Stimulated activated effector memory CD8-positive, alpha-beta T cell treated with anti-CD3 and anti-CD28 coated beads, Interleukin-12 subunit alpha, Interleukin-12 subunit beta, amount 100 ng/mL, for 72 hours (primary cell): Measurements from ENCODE around the gene MRS2.
A peak's percentile ranks its signal among the peaks of the same experiment; 100 is the strongest.
"Not testable (repeated sequence)": the region's sequence is repeated elsewhere in the genome, so short reads cannot be mapped to it uniquely, and the experiment has no call there.

Experiments used
- ATAC-seq: fragments of 150-1000 bp; cut with Tn5 transposase; 2 replicates; pipeline ENCODE4 v1.10.0; 2021
- DNase-seq, 2 donors: peaks; one replicate each; pipeline ENCODE4 v3.0.0; 2021 to 2022; ENCODE audit warnings: low spot score in 2 of 2
- H3K27ac Mint-ChIP-seq: one replicate; pipeline ENCODE4 v1.8.0; 2022; ENCODE audit warnings: mild to moderate bottlenecking, mixed read lengths
- H3K36me3 Mint-ChIP-seq: one replicate; pipeline ENCODE4 v1.8.0; 2022; ENCODE audit warnings: mild to moderate bottlenecking, mixed read lengths
- H3K4me1 Mint-ChIP-seq: one replicate; pipeline ENCODE4 v1.8.0; 2022; ENCODE audit warnings: mixed read lengths
- H3K4me3 Mint-ChIP-seq: one replicate; pipeline ENCODE4 v1.8.0; 2022; ENCODE audit warnings: mild to moderate bottlenecking, mixed read lengths
- H3K9me3 Mint-ChIP-seq: one replicate; pipeline ENCODE4 v1.8.0; 2022; ENCODE audit warnings: mixed read lengths

MRS2 gene

DNA sequence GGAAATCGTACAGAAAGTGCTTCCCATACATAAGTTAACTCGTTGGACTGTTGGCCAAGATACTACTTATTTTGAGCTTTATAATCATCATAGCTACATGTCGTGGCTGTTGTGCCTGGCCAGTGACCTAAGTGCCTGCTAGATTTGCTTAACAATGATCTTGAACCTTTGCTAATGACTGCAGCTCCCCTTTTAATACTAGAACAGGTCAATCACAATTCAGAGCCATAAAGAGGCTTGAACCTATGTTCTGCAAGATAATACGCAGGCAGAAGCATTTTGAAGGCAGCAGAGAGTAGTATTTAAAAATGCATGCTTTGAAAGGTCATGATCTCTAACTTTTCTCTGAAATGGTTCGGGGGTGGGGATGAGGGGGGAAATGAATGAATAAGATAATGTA lies 2.5 kb downstream of the MRS2 start:
- Mint-ChIP-seq H3K4me1 (peaks cover 13% of the 10 kb centered on the region), H3K9me3 (no peaks in the 10 kb centered on the region), H3K27ac (no peak overlapping the region), H3K4me3 (no peak overlapping the region), H3K36me3 (peaks cover 53% of the 10 kb centered on the region)
- no peak for ATAC-seq
- DNase-seq = no peak

DNA sequence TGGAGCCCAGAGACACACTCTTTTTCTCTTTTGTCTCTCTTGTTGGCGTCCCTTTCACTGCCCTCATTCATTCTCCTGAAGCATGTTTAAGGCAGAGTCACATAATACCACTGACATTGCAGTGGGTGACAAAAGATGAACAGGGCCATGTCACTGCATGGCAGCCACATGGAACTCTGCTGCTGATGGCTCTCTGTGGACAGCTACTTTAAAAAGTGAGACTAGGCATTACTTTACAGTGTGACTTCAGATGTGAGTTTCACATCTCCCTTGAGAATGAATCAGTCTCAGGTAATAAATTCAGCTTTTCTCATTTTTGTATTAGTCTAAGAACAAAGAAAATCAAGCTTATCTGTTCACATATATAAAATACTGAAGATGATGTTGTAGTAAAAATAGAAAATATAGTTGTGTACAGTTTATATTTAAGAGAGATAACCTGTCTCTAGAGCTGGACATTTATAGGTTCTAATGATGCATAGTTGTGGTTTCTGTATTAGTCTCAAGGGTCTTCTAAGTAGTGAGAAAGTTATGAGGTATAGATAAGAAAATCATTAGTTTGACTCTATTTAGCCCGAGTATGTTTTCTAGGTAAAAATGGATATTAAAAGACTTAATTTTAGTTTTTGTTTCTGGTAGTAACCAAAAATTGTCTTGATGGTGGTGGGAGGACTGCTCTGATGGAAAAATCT lies 6.1 kb downstream of the MRS2 start:
- DNase-seq (no peak), ATAC-seq (no peak)
- H3K36me3 Mint-ChIP-seq = peaks cover 89% of the 10 kb centered on the region
- peaks cover 2% of the 10 kb centered on the region for H3K4me1 Mint-ChIP-seq
- H3K4me3 Mint-ChIP-seq = no peak overlapping the region
- no peak overlapping the region for H3K27ac Mint-ChIP-seq
- H3K9me3 Mint-ChIP-seq = no peaks in the 10 kb centered on the region

DNA sequence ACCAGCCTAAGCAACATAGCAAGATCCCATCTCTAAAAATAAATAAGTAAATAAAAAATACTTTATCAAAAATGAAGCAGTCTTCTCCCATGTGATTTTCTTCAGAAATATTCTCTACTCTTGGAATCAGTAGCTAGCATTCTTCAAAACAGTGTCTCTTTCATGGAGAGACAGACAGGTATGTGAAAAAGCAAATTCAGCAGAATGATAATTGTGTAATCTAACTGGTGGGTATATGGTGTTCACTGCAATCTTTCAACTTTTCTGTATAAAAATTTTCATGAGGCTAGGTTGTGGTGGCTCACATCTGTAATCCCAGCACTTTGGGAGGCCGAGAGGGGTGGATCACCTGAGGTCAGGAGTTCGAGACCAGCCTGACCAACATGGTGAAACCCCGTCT lies 7.9 kb downstream of the MRS2 start:
- no peak for ATAC-seq
- Mint-ChIP-seq H3K27ac (no peak overlapping the region), H3K4me3 (no peak overlapping the region), H3K4me1 (no peaks in the 10 kb centered on the region), H3K9me3 (no peaks in the 10 kb centered on the region), H3K36me3 (peaks cover 100% of the 10 kb centered on the region)
- no peak for DNase-seq

DNA sequence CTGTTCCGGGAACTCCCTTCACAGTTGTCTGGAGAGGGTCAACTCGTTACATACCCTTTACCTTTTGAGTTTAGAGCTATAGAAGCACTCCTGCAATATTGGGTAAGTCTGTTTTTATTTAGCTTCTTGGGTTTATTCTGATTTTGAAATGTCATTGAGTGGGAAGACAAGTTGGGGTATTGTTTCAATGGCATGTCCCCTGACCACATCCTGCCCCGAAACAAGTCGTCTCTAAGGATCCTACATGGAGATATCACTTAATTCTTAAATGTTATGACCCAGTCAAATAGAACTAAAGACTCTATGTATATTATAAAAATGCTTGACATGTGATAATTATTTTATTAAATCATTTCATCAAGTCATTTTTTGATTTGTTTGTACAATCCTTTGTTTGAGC lies 9.6 kb downstream of the MRS2 start:
- Mint-ChIP-seq H3K27ac (peak overlapping the region; percentile 10), H3K9me3 (no peaks in the 10 kb centered on the region), H3K4me1 (no peaks in the 10 kb centered on the region), H3K4me3 (no peak overlapping the region), H3K36me3 (peaks cover 100% of the 10 kb centered on the region)
- ATAC-seq (no peak), DNase-seq (no peak)

DNA sequence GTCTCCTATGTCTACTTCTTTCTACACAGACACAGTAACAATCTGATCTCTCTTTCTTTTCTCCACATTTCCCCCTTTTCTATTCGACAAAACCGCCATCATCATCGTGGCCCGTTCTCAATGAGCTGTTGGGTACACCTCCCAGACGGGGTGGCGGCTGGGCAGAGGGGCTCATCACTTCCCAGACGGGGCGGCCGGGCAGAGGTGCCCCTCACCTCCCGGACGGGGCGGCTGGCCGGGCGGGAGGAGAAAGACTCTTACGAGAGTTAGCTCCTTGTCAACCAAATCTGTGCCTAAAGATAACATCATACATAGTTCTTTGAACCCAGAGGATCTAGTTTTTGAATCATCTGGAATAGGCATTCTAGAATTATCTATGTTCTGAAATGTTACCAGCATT lies 11.8 kb downstream of the MRS2 start:
- H3K27ac Mint-ChIP-seq, ATAC-seq, H3K4me1 Mint-ChIP-seq, H3K4me3 Mint-ChIP-seq, H3K9me3 Mint-ChIP-seq, DNase-seq: not testable (repeated sequence)
- H3K36me3 Mint-ChIP-seq = peaks cover 100% of the 10 kb centered on the region

DNA sequence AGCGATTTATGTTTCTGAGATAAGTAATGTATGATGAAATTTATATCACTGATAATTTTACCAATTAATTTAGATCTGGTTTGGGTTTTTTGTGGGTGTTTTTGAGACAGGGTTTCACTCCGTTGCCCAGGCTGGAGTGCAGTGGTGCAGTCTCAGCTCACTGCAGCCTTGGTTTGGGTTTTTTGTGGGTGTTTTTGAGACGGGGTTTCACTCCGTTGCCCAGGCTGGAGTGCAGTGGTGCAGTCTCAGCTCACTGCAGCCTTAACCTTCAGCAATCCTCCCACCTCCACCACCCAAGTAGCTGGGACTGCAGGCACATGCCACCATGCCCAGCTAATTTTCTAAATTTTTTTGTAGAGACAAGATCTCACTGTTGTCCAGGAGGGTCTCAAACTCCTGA lies 13.0 kb downstream of the MRS2 start:
- H3K27ac Mint-ChIP-seq = no peak overlapping the region
- no peak overlapping the region for H3K4me3 Mint-ChIP-seq
- peaks cover 100% of the 10 kb centered on the region for H3K36me3 Mint-ChIP-seq
- no peaks in the 10 kb centered on the region for H3K4me1 Mint-ChIP-seq
- H3K9me3 Mint-ChIP-seq = no peaks in the 10 kb centered on the region
- no peak for ATAC-seq
- no peak for DNase-seq

DNA sequence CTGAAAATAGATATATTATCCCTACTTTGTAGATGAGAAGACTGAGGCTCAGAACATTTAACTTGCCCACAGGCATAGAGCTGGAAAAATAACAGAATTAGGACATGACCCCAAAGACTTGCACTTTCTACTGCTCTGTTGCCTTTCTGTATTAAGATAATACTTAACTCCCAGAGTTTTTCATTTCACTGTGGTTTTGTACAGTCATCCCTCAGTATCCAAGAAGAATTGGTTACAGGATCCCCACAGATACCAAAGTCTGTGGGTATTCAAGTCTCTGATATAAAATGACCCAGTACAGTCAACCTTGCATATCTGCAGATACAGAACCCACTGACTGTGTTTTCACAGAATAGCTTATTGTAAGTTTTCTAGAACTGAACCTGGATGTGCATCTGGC lies 16.8 kb downstream of the MRS2 start:
- Mint-ChIP-seq H3K4me3 (no peak overlapping the region), H3K36me3 (peaks cover 99% of the 10 kb centered on the region), H3K4me1 (no peaks in the 10 kb centered on the region), H3K27ac (no peak overlapping the region), H3K9me3 (no peaks in the 10 kb centered on the region)
- ATAC-seq = no peak
- DNase-seq = no peak

DNA sequence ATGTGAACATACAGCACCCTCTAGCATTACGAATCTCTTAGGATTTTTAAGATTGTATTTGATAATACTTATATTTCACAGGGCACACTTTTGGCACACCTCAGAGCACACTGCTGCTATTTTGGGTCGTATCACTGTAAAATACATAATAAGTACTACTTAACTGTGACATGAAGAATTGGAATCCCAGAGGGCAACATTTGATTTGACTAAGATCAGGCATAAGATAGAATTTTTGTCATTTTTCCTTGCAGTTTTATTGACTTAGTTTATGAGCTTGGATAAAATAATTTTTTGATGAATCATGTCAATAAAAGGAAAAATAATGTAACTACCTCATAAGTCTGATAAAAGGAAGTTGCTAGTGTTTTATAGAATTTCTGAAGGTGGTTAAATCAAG lies 22.4 kb downstream of the MRS2 start:
- Mint-ChIP-seq H3K4me3 (no peak overlapping the region), H3K27ac (no peak overlapping the region), H3K4me1 (no peaks in the 10 kb centered on the region), H3K36me3 (peaks cover 66% of the 10 kb centered on the region), H3K9me3 (no peaks in the 10 kb centered on the region)
- DNase-seq (no peak), ATAC-seq (no peak)

DNA sequence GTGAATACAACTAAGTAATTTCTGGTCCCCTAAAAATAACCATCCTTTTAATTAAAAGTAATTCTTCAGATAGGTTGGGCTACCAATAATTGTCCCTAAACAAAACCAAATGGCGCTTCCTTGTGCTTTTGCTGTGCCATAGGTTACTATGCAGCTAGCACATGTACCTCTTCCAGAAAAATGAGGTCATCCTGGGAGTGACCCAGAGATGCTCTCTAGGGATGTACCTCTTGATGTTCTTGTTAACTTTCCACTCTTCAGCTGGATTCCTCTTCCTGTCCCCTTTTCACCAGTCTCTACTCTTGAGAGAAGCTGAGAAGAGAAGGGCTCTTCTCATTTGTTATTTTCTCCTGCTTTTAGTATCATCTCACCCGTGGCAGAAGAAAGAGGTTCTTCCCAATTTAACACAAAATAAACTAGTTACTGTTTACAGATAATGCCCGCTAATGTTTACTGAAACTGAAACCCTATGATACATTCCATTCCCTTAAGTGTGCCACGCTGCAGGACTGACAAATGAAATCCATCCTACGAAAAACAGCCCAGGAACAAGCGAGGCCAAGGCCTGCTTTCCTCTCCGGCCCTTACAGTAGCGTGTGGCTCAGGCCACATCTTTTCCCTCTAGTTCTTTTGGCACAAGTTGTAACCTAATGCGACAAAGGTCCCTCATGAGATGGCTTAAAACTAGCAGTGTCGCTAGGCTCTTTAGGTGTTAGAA lies 24.2 kb downstream of the MRS2 start:
- peaks cover 48% of the 10 kb centered on the region for H3K36me3 Mint-ChIP-seq
- DNase-seq (no peak), ATAC-seq (no peak)
- no peak overlapping the region for H3K27ac Mint-ChIP-seq
- no peaks in the 10 kb centered on the region for H3K9me3 Mint-ChIP-seq
- H3K4me3 Mint-ChIP-seq = no peak overlapping the region
- no peaks in the 10 kb centered on the region for H3K4me1 Mint-ChIP-seq

DNA sequence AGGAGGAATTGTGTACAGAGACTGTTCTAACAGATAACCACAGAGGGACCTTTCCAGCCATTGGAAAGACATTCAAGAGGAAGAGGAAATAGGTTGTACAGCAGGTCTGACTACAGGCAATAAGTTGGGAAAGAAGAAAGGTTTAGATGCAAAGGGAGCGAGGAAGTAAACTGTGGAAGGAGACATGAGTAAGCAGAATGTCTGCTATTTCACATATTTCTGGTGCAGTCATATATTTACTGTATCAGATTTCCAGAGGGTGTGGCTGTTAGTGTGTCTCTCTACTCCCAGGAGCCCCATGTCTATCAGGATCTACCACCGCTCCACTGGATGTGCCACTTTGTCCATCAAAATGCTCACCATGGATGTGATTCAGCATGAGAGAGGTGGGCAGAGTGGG lies 25.9 kb downstream of the MRS2 start:
- peaks cover 32% of the 10 kb centered on the region for H3K36me3 Mint-ChIP-seq
- ATAC-seq (no peak), DNase-seq (no peak)
- no peaks in the 10 kb centered on the region for H3K4me1 Mint-ChIP-seq
- H3K4me3 Mint-ChIP-seq = no peak overlapping the region
- no peak overlapping the region for H3K27ac Mint-ChIP-seq
- no peaks in the 10 kb centered on the region for H3K9me3 Mint-ChIP-seq

DNA sequence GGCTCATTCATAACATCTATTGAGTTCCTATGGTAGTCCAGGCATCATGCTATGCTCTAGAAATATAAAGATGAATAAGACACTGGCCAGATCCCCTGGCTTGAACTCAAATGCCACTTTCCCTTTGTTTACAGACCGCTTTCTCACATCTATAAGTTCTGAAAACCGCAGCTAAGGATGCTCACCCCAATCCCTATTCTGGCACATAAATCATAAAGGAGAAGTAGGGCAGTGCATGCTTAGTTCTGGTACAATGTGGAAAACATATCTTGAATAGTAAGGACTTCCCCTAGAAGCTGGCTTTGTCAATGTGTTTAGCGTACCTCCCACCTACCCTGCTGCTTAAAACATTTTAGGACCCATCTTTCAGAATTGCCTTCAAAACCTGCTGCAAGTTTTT lies 26.4 kb downstream of the MRS2 start:
- Mint-ChIP-seq H3K4me1 (no peaks in the 10 kb centered on the region), H3K9me3 (no peaks in the 10 kb centered on the region), H3K27ac (no peak overlapping the region), H3K36me3 (peaks cover 27% of the 10 kb centered on the region), H3K4me3 (no peak overlapping the region)
- DNase-seq = no peak
- no peak for ATAC-seq

DNA sequence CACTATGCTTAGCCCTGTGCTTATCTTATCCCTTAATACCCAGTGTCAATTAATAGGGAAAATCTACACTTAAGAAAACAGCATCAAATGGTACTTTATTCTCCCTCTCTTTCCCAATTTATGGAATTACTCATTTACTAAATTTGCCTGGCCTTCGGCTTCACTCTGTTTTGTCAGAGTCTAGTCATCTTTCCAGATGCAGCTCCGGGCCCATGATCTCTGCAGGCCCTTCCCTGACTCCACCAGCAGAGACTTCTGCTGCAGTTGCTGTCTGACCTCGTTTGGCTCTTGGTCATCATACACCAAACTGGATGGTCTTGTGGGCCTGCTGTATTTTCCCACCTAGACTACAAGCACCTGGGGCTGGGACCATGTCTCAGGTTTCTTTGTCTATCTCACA lies 27.4 kb downstream of the MRS2 start:
- Mint-ChIP-seq H3K4me3 (no peak overlapping the region), H3K27ac (no peak overlapping the region), H3K4me1 (no peaks in the 10 kb centered on the region), H3K36me3 (peaks cover 17% of the 10 kb centered on the region), H3K9me3 (no peaks in the 10 kb centered on the region)
- ATAC-seq = no peak
- DNase-seq = no peak

DNA sequence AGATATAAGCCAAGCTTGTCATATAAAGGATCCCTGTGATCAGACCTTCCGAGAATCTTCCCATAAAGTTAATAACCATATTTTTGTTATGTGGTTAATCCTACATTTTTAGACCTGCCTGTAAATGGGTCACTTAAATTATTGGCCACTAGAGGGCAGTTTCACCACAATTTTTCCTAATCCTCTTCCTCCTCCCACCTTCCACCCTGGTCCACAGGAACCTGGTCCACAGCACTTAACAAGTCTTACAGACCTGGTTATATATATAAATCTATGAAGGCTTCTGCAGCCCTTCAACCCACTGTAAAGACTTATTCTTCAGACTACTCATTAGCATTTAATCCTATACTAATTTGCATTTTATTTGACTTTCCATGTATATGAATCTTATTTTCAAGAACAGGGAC lies 28.3 kb downstream of the MRS2 start:
- Mint-ChIP-seq H3K4me1 (no peaks in the 10 kb centered on the region), H3K4me3 (no peak overlapping the region), H3K27ac (no peak overlapping the region), H3K9me3 (no peaks in the 10 kb centered on the region), H3K36me3 (peaks cover 8% of the 10 kb centered on the region)
- ATAC-seq (no peak), DNase-seq (no peak)

DNA sequence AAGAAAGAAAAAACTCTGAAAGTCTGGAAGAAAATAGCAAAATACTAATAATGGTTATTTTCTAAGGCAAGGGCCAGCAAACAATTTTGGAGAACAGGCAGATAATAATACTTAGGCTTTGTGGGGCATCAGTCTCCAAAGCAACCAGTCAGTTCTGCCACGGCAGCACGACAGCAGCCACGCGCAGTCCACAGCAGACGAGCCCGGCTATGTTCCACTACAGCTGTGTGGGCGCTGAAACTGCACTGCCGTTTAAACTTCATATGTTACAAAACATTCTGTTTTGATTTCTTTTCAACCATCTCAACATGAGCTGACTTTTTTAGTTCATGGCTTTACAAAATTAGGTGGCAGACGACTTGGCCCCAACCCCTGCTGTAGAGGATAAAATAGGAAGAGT lies 29.9 kb downstream of the MRS2 start:
- no peaks in the 10 kb centered on the region for H3K4me1 Mint-ChIP-seq
- DNase-seq (no peak), ATAC-seq (no peak)
- H3K4me3 Mint-ChIP-seq = no peak overlapping the region
- H3K36me3 Mint-ChIP-seq = no peaks in the 10 kb centered on the region
- no peaks in the 10 kb centered on the region for H3K9me3 Mint-ChIP-seq
- H3K27ac Mint-ChIP-seq = no peak overlapping the region

DNA sequence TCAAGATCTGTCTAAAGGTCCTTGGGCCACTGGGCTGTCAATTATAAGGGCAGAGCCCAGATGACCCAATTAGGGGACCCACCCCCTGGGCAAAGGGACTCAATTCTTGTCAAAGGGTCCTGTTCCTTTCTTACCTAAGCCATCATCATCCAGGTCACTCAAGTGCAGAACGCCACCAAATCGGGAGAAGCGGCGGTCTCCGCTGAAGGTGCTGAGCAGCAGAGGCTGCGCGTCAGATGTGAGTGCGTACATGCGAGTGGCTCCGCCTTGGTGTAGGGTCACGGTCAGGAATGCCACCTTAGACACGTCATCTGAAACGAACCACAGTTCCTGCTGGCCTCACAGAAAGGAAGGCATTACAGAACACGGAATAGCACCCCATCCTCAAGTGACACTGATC lies 34.2 kb downstream of the MRS2 start:
- no peak for ATAC-seq
- Mint-ChIP-seq H3K36me3 (no peaks in the 10 kb centered on the region), H3K4me1 (no peaks in the 10 kb centered on the region), H3K9me3 (no peaks in the 10 kb centered on the region), H3K27ac (no peak overlapping the region), H3K4me3 (no peak overlapping the region)
- DNase-seq = no peak

DNA sequence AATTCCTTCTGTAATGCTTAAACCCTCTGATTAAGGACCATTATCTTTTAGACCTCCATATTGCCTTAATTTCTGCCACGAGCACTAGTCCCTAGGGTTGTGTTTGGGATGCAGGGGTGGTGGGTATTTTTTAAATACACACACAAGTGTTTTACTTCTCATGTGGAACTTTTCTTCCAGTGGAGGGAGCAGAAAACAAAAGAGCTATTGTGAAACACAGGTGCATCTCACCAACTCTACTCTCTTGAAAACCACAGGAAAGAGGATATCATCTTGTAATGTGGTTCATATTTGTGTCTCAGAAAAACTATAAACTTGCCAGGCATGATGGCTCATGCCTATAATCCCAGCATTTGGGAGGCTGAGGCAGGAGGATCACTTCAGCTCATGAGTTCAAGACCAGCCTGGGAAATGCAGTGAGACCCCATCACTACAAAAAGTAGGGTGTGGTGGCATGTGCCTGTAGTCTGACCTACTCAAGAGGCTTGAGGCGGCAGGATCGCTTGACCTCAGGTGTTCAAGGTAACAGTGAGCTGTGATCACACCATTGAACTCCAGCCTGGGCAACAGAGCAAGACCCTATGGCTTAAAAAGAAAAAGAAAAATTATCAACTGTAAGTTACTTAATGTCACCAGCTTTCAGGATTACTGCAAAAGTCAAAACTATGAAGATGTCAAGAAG lies 37.3 kb downstream of the MRS2 start:
- no peaks in the 10 kb centered on the region for H3K9me3 Mint-ChIP-seq
- H3K36me3 Mint-ChIP-seq = no peaks in the 10 kb centered on the region
- ATAC-seq (no peak), DNase-seq (no peak)
- H3K4me1 Mint-ChIP-seq = no peaks in the 10 kb centered on the region
- H3K27ac Mint-ChIP-seq = no peak overlapping the region
- H3K4me3 Mint-ChIP-seq = no peak overlapping the region
